ENCODE measurements around the gene TXNRD1. TPM values are rescaled to one million over a fixed set of nuclear protein-coding genes. Genes with fewer than 3 reads are reported as not detected.
A peak's percentile ranks its signal among the peaks of the same experiment; 100 is the strongest.

Gene TXNRD1
- total and polyA plus RNA-seq, 2 of the 8 experiments (the other 6 are each of a cell fraction or from before 2014, with no cell fraction given): 56.8 to 127 TPM

DNA sequence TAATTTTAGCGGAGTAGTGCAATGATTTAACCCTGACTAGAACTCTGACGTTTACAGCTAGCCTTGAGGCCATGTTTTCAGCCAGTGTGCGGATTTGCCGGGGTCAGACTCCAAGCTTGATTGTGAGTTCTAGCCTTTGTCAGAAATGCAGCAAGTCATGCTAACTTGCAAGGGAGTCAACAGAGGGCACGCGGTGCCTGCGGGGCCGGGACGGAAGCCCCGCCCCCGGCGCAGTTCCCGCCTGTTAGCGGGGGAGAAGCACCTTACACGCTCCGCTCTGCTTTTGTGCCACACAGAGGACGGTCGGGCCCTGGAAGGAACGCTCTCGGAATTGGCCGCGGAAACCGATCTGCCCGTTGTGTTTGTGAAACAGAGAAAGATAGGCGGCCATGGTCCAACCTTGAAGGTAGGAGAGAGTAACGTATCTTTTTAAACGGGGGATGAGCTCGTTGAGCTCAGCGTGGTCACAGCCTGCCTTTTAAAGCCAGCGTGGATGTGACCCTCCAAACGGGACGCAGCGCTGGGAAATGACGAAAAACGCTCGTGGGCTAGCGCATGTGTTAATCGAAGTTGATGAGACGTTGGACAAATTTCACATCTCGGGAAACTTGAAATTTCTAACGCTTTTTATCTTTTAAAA lies 73.2 kb downstream of the TXNRD1 start:
- Histone ChIP-seq H2BK20ac (ENCODE audit: low read length) (no peak overlapping the region), H3K18ac (ENCODE audit: extremely low read depth, low read length) (peak overlapping the region; percentile 80), H2AFZ (ENCODE audit: low read length) (no peak overlapping the region), H3K4me1 (replicated peaks in 1 of 4; ENCODE audit: control insufficient read depth in 3 of 4, insufficient read depth in 4 of 4, low read length in 3 of 4) (peaks cover 4 to 17% (median 5%) of the 10 kb centered on the region in 4 experiments), H3K79me1 (ENCODE audit: low read depth, low read length) (no peaks in the 10 kb centered on the region), H3K14ac (ENCODE audit: insufficient read length) (no peak overlapping the region), H4K91ac (replicated peaks; ENCODE audit: insufficient read length, low read length) (peak overlapping the region; percentile 41), H4K8ac (ENCODE audit: extremely low read depth, insufficient read depth, low read length) (peak overlapping the region; percentile 74; the same call in 1 of the 2 replicates), H3K4ac (replicated peaks; ENCODE audit: insufficient read length, low read depth, low read length) (no peak overlapping the region), H2BK15ac (ENCODE audit: low read length) (no peak overlapping the region; the same call in 1 of the 2 replicates), H3K27ac (ENCODE audit: low read depth, low read length) (peak overlapping the region; percentile 61; the same call in 1 of the 2 replicates), H2BK120ac (replicated peaks; ENCODE audit: low read depth, low read length) (no peak overlapping the region), H3K4me3 (ENCODE audit: extremely low read depth in 1 of 4, insufficient read depth in 2 of 4, low read depth in 3 of 4, low read length in 4 of 4) (peak overlapping the region; percentile 75 to 98 (median 90)), H4K20me1 (replicated peaks in 1 of 2; ENCODE audit: control insufficient read depth in 1 of 2, insufficient read depth in 2 of 2, low read length in 2 of 2) (peaks cover 2 to 3% of the 10 kb centered on the region in 2 experiments), H2AK5ac (ENCODE audit: low read depth, low read length) (no peak overlapping the region), H3K36me3 (ENCODE audit: control insufficient read depth in 2 of 4, insufficient read depth in 4 of 4, low read length in 3 of 4) (peaks cover 0 to 18% (median 2%) of the 10 kb centered on the region in 4 experiments; a peak in 1 of 8 replicates), H3K56ac (replicated peaks; ENCODE audit: insufficient read length, low read depth, low read length) (peak overlapping the region; percentile 65), H3K9me3 (ENCODE audit: insufficient read depth in 2 of 2, low read depth in 1 of 2, low read length in 1 of 2) (no peaks in the 10 kb centered on the region), H3K23me2 (ENCODE audit: low read depth, low read length) (peaks cover 3% of the 10 kb centered on the region), H3K79me2 (ENCODE audit: control insufficient read depth in 1 of 2, insufficient read depth in 2 of 2, low read length in 2 of 2) (peaks cover 0 to 57% of the 10 kb centered on the region in 2 experiments), H2BK12ac (ENCODE audit: low read depth, low read length) (peak overlapping the region; percentile 80; the same call in 1 of the 2 replicates), H3K4me2 (ENCODE audit: insufficient read depth in 1 of 2, low read depth in 2 of 2, low read length in 2 of 2) (peak overlapping the region; percentile 87 to 91), H3K23ac (ENCODE audit: insufficient read length) (no peak overlapping the region), H3K27me3 (replicated peaks in 1 of 4; ENCODE audit: control insufficient read depth in 3 of 4, extremely low read depth in 1 of 4, insufficient read depth in 3 of 4, low read length in 3 of 4) (no peaks in the 10 kb centered on the region), H4K5ac (ENCODE audit: insufficient read length, low read depth, low read length) (peak overlapping the region; percentile 3), H3K9ac (replicated peaks in 1 of 4; ENCODE audit: extremely low read depth in 1 of 4, low read depth in 3 of 4, low read length in 3 of 4) (peak overlapping the region; percentile 70 to 92 (median 86)), H2BK5ac (ENCODE audit: low read depth, low read length) (peak overlapping the region; percentile 82; the same call in 1 of the 2 replicates)
- POLR2A ChIA-PET (ENCODE audit: partially characterized antibody): interaction anchor here (0.8 to 5.5 kb wide), 19 partner anchors 11 to 323 kb away, joined by 3 to 61 read pairs (median 4); partner anchors contain the start of genes CHST11, EID3, NFYB and TDG
- CTCF ChIA-PET (ENCODE audit: partially characterized antibody): interaction anchor here (1.0 to 9.9 kb wide), 12 partner anchors 10 to 87 kb away, joined by 3 to 75 read pairs (median 4); partner anchors contain the start of genes EID3 and TXNRD1
- WGBS, 2 experiments (ENCODE audit: extremely low coverage in 1 of 2, insufficient coverage in 1 of 2, insufficient read length in 1 of 2, insufficient replicate concordance in 2 of 2, low coverage in 1 of 2, low lambda C conversion rate in 2 of 2, missing lambda C conversion rate in 1 of 2): 2% methylated on average over 41 of the region's 41 CpGs; no CpG with 5 or more reads in 1 of the 2 experiments
- DNase-seq (ENCODE audit: low read depth in 1 of 2, low spot score in 2 of 2) (peak; percentile 86 to 90), FAIRE-seq (no peak)
- TF ChIP-seq JUN (IDR thresholded peaks at IDR 0.05; ENCODE audit: low read depth, low read length): no peak
- TF ChIP-seq SP4 (IDR thresholded peaks at IDR 0.05; ENCODE audit: low read length): no peak
- no peak for TF ChIP-seq SP2 (IDR thresholded peaks at IDR 0.05; ENCODE audit: low read length)
- 0 out of 2 replicates have a peak, but pooled peaks have one; percentile 16 for TF ChIP-seq SP1 (IDR thresholded peaks at IDR 0.05; ENCODE audit: low read depth, low read length)
- no peak for TF ChIP-seq RFX5 (IDR thresholded peaks at IDR 0.05; ENCODE audit: borderline replicate concordance, low read depth, low read length)
- 0 out of 2 replicates have a peak, but pooled peaks have one; percentile 21 for TF ChIP-seq SRF (IDR thresholded peaks at IDR 0.05; ENCODE audit: low read depth, low read length)
- TF ChIP-seq RAD21 (IDR thresholded peaks at IDR 0.05 in 1 of 2, conservative IDR thresholded peaks at IDR 0.05 in 1 of 2; ENCODE audit: low read depth in 2 of 2, low read length in 2 of 2): peak; percentile 7 to 24; a peak in 2 of 4 replicates
- TF ChIP-seq POU5F1 (IDR thresholded peaks at IDR 0.05; ENCODE audit: low read depth, low read length): no peak
- TF ChIP-seq RNF2 (IDR thresholded peaks at IDR 0.05; ENCODE audit: borderline replicate concordance, low read depth, low read length, missing control alignments, poor library complexity, severe bottlenecking): no peak
- TF ChIP-seq POLR2AphosphoS5 (IDR thresholded peaks at IDR 0.05; ENCODE audit: low read depth, low read length): peak; percentile 95
- TF ChIP-seq KDM1A (IDR thresholded peaks at IDR 0.05; ENCODE audit: borderline replicate concordance, low read length): no peak
- peak; percentile 62 for TF ChIP-seq ASH2L (IDR thresholded peaks at IDR 0.05; ENCODE audit: low read length)

Data from H1 (cell line).